Left cardiac atrium (tissue), 4 donors: ENCODE results near the gene C1orf174. TPM values are rescaled to one million over a fixed set of nuclear protein-coding genes. Genes with fewer than 3 reads are reported as not detected.

Experiments used
- ATAC-seq, 2 donors: fragments of 200-7000 bp; cut with Tn5 transposase; one replicate each; pipeline ENCODE4 v1.9.1; 2020; ENCODE audit warnings: mild to moderate bottlenecking in 2 of 2, moderate library complexity in 2 of 2
- DNase-seq: peaks from one replicate; pipeline ENCODE4 v3.0.0-alpha.2; 2020
- intact Hi-C, 2 donors: fragments of 100-400 bp; cut with DNase I; formaldehyde crosslinking; loops; one replicate each; pipeline versions ENCODE4 v1.14.1 to v1.15.1; 2022 to 2023
- total RNA-seq, 2 donors: library from RNA; stranded (reverse); fragmentation: NEBNext Ultra II Directional; extraction: Animal tissue kit (Norgen Biotek cat#: 25700); gene quantifications; one replicate each; pipeline ENCODE4 v1.2.1, GENCODE V29; 2021
- donor health status: DM: no; HTN: yes; CAD: no.
- donor health status: DM: no; HTN: yes; CAD: no; lungs with severe emphysema.
- donor health status: DM: yes; HTN: yes; CAD: no.
- donor health status: Dilated cardiomyopathy.

Gene C1orf174
- total RNA-seq, 2 donors from 2014 or later = 13.2 to 14.0 TPM

GRCh38 chr1:3902571-3903091, 2.6 kb upstream of the C1orf174 start:
- ATAC-seq (no peak), DNase-seq (no peak)
- intact Hi-C loops = no loop called here

GRCh38 chr1:3902111-3902511, 2.0 kb upstream of the C1orf174 start:
- DNase-seq (no peak), ATAC-seq (no peak)
- intact Hi-C loops = no loop called here

- intact Hi-C loops = no loop called here
- DNase-seq (peak; percentile 99), ATAC-seq (peak; percentile 91 to 93)
Measured at GRCh38 chr1:3900969-3901529, 977 bp upstream of the C1orf174 start.

- no peak for DNase-seq
- ATAC-seq = no peak
- intact Hi-C loops = no loop called here
Measured at GRCh38 chr1:3899754-3900149, 320 bp downstream of the C1orf174 start.

GRCh38 chr1:3898994-3899753, 898 bp downstream of the C1orf174 start:
- intact Hi-C loops = no loop called here
- DNase-seq (no peak), ATAC-seq (no peak)

- DNase-seq (no peak), ATAC-seq (no peak)
- intact Hi-C loops = no loop called here
Measured at GRCh38 chr1:3898475-3898735, 1.7 kb downstream of the C1orf174 start.

GRCh38 chr1:3896396-3897000, 3.6 kb downstream of the C1orf174 start:
- DNase-seq (no peak), ATAC-seq (no peak)
- intact Hi-C loops = no loop called here

- ATAC-seq (no peak), DNase-seq (no peak)
- intact Hi-C loops = no loop called here
Measured at GRCh38 chr1:3895951-3896325, 4.1 kb downstream of the C1orf174 start.

GRCh38 chr1:3895279-3895950, 4.7 kb downstream of the C1orf174 start:
- intact Hi-C loops = no loop called here
- DNase-seq = no peak
- no peak for ATAC-seq

GRCh38 chr1:3894626-3895278, 5.3 kb downstream of the C1orf174 start:
- intact Hi-C loops = no loop called here
- DNase-seq (no peak), ATAC-seq (no peak)

- intact Hi-C loops = no loop called here
- ATAC-seq = no peak
- no peak for DNase-seq
Measured at GRCh38 chr1:3893190-3893589, 6.9 kb downstream of the C1orf174 start.

- intact Hi-C loops = no loop called here
- DNase-seq (no peak), ATAC-seq (peak; percentile 24 to 36)
Measured at GRCh38 chr1:3892748-3893147, 7.3 kb downstream of the C1orf174 start.

GRCh38 chr1:3891329-3891865, 8.7 kb downstream of the C1orf174 start:
- DNase-seq (no peak), ATAC-seq (no peak)
- intact Hi-C loops = no loop called here

GRCh38 chr1:3890389-3891328, 9.4 kb downstream of the C1orf174 start:
- ATAC-seq = no peak
- DNase-seq = no peak
- intact Hi-C loops = no loop called here

- DNase-seq (no peak), ATAC-seq (no peak)
- intact Hi-C loops = no loop called here
Measured at GRCh38 chr1:3889936-3890335, 10.1 kb downstream of the C1orf174 start.

GRCh38 chr1:3888301-3888700, 11.8 kb downstream of the C1orf174 start:
- intact Hi-C loops = no loop called here
- ATAC-seq = no peak
- no peak for DNase-seq

- intact Hi-C loops = no loop called here
- no peak for DNase-seq
- ATAC-seq = no peak
Measured at GRCh38 chr1:3886691-3887090, 13.4 kb downstream of the C1orf174 start.

GRCh38 chr1:3886106-3886670, 13.9 kb downstream of the C1orf174 start:
- ATAC-seq = no peak
- DNase-seq = no peak
- intact Hi-C loops = no loop called here
